Hepatic stellate cell (primary cell): ENCODE data around the gene GSTA4.

ENCODE experiments used
- DNase-seq: peaks from one replicate; pipeline ENCODE4 v3.0.0; 2011; ENCODE audit warnings: low spot score

Gene GSTA4, protein sequence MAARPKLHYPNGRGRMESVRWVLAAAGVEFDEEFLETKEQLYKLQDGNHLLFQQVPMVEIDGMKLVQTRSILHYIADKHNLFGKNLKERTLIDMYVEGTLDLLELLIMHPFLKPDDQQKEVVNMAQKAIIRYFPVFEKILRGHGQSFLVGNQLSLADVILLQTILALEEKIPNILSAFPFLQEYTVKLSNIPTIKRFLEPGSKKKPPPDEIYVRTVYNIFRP

GRCh38 chr6:52995089-52995912 lies at the start of gene GSTA4:
TSS of gene GSTA4 (minus strand) at chr6:52995284. CDS start at chr6:52994243, 1,041 bp downstream.
- peak; percentile 90 for DNase-seq

- no peak for DNase-seq
These were observed 49.5 kb upstream of the GSTA4 start for GRCh38 chr6:53044572-53044971.

DNA sequence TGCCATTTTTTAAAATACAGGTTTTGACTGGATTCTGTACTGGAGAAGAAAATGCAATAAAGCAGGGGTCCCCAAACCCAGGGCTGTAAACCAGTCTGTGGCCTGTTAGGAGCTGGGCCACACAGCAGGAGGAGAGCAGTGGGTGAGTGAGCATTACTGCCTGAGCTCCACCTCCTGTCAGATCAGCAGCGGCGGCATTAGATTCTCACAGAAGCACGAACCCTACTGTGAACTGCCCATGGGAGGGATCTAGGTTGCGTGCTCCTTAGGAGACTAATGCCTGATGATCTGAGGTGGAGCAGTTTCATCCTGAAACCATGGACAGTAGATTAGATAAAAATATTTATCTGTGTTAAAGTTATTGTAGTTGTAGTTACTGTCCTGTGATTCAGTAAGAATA lies 49.0 kb upstream of the GSTA4 start:
- no peak for DNase-seq

- peak; percentile 40 for DNase-seq
These were observed 48.5 kb upstream of the GSTA4 start for GRCh38 chr6:53043581-53043980.

GRCh38 chr6:53042112-53042511 lies 47.0 kb upstream of the GSTA4 start:
- DNase-seq = peak; percentile 37

DNA sequence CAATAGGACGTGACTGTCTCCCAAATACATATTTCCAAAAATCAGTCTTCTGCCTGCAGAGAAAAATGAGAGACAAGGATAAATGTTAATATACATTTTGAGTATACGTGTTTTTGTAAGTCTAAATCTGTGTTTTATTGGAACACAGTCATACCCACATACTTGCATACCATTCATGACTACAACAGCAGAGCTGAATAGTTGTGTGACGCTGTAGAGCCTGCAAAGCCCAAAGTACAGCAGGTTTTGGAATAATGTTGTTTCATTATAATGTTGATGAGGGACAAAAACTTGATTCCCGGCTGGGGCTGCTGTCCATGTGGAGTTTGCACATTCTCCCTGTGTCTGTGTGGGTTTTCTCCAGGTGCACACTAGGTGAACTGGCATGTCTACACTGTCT lies 46.3 kb upstream of the GSTA4 start:
- peak; percentile 26 for DNase-seq

- DNase-seq = no peak
These were observed 43.5 kb upstream of the GSTA4 start for GRCh38 chr6:53038596-53038995.

DNA sequence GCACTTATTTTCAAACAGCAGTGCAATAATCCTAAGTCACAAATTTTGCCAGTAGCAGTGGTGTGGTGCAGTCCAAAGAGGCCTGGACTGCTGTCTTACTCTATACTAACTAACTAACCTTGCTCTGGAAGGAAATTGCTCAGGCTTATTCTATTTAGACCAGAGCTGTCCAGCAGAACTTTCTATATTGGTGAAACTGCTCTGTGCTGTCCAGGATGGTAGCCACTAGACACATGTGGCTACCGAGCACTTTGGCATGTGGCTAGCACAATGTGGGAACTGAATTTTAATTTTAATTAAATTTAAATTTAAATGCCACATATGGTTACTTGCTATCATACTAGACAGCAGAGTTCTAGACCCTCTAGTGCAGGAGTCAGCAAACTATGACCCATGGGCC lies 43.1 kb upstream of the GSTA4 start:
- DNase-seq = no peak

DNA sequence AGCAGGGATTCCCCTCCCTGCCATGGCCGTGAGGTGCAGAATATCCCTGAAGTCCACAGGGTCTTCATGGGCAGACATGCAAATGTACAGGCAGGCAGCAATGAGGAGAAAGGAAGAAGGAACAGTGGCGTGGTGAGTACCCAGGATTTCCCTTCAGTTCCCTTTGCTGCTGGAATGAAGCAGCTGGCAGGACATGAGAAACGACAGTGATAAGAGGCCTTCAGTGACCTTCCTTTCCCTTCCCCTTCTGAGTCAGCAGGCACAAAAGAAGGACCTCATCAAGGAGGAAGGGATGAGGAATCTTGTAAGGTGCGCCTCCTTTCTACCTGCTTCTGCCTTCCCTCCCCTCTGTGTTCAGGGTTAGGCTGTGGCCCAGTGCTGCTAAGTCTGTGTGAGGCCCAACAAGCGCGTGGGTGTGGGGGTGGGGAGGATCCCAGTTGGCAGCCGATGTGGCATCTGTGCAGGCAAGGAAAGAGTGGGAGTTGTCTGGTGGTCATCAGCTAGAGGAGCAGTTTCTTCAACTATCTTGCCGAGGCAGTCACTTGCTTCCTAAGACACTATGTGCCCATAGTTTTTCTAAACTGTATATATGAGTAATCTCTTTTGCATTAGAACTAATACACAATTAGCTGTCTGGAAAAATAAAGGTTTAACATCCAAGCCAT lies 40.6 kb upstream of the GSTA4 start:
- no peak for DNase-seq

DNA sequence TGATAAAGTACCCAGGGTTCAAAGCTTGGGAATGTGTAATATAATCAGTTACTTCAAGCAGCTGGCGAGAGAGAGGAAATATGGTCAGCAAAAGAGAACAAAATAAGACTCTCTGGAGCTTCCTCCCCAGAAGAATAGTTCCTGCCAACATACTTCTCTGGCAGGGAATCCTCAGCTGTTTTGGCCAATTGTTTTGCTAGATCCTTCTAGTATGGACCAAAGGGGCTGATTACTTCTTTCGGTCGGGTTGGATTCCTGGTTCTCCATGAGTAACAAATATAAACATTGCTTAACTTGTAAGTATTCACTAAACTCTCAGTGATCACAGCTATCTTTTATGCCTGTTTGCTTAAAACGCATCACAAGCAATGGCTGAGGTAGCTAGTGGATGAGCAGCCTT lies 38.7 kb upstream of the GSTA4 start:
- peak; percentile 22 for DNase-seq

GRCh38 chr6:53032849-53033248 lies 37.8 kb upstream of the GSTA4 start:
- DNase-seq = no peak

DNA sequence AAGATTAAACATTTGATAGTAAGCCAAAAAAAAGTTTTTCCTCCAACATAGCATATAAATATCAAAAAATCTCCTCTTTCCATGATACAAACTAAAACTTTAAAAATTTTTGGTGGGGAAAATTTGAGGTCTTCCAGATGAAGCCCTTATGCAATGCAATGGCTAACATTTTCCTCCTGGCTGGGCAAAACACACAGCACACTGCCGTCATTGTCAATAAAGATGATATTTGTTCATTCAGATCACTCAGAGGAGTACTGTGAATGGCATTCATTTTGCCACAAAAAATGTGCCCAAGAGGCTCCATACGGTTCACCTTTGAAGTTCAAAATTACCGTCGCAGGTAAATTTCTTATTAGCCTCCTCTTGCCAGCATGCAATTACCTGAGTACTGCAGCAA lies 36.2 kb upstream of the GSTA4 start:
- DNase-seq = no peak

DNA sequence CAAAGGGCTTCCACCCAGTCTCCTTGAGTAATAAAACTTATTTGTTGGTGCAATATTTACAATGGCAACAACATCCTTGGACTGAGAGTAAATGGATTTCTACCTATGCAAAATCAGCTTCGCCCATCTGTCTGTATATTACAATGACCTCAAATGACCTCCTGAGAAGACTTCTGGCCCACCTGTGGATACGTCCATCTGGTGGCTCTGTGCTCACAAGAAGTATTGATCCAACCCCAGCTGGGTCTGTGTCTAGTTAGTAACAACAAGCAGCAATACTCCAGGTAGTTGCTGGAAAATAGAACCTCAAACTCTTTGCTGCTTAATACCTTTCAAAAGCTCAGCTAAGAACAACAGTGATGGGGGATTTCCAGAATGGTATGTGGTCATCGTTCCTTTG lies 34.7 kb upstream of the GSTA4 start:
- DNase-seq = no peak

- DNase-seq = no peak
These were observed 34.2 kb upstream of the GSTA4 start for GRCh38 chr6:53029257-53029656.

GRCh38 chr6:53028467-53028866 lies 33.4 kb upstream of the GSTA4 start:
- no peak for DNase-seq

DNA sequence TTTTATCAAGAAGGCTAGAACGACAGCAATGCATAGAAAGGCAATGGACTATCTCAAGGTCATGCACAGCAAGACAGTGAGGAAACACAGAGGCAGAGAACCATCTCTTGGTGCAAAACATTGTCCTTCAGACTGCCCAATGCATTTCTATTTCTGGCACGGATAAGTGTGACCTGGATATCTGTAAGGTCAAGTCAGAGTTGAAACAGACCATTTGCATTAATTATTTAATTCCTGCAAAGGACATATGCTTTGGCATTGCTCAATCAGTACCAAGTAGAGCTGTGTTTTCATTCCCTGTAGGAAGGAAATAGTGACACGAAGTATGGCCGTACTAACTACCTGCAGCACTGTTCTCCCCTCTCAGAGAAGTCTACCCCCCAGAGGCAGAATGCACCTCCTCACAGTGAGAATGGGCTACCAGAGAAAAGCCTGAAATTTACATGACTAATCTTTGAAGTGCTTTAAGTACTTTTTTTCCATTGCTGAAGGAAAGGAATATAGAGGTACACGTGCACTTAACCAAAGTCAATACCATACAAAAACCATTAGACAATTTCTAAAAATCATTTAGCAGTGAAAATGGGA lies 32.1 kb upstream of the GSTA4 start:
- no peak for DNase-seq

DNA sequence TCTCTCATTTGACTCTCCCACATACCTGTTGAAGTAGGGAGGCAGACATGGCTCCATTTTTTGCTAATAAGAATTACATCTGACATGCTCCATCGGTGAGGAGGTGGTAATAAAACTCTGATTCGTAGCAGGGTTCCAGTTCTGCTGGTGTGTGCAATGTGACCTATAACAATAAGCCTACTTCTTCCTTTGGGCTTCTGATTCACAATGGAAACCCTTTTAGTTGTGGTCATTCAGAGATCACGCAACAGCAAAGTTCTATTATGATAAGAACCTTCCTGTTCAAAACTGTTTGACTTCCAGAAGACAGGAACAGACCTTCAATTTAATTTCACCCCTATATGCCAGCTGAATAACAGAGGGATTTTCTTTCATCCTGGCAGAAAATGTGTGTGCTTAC lies 31.4 kb upstream of the GSTA4 start:
- no peak for DNase-seq

- DNase-seq = no peak
These were observed 28.2 kb upstream of the GSTA4 start for GRCh38 chr6:53023323-53023722.

DNA sequence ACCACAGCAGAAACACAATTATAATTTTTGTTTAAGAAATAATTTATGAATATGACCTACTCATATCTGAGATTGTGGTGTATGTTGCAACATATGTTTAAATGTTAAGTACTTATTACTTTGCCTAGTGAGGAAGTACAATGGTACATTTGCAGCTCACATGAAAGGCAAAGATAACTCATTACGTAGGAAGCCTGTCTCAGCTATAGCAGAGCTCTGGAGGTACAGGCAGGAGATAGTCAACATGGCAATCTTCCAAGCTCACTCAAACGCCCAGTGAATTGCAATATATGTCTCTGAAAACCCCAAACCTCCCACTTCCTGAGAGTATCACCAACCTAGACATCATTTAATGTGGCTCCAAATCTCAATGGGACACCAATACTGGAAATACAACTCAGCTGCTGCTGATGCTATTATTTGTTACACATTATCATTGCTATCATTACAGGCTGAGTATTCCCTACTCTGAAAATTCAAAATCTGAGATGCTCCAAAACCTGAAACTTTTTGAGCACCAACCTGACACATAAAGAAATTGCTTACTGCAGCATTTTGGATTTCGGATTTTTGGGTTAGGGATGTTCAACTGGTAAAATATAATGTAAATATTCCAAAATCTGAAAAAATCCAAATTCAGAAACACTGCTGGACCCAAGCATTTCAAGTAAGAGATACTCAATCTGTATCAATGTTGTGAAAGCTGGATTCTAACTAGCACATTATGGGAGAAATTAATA lies 25.1 kb upstream of the GSTA4 start:
- no peak for DNase-seq

DNA sequence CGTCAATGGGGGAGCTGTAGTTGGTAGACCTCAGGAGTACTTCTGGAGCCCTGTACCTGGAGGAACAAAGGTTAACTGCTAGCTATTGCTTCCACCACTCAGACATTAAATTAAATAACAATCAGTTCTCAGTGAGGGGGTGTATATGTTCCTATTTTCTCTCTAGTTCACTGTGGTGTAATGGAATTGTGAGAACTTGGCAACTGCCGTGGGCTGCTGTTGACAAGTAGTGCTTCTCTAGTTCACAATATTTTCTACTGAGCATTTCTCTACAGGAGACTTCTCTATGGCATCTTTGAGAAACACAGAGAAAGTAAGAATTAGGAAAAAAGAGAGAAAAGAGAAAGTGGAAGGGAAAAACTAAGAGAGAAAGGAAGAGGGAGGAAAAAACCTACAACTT lies 23.4 kb upstream of the GSTA4 start:
- DNase-seq = no peak

DNA sequence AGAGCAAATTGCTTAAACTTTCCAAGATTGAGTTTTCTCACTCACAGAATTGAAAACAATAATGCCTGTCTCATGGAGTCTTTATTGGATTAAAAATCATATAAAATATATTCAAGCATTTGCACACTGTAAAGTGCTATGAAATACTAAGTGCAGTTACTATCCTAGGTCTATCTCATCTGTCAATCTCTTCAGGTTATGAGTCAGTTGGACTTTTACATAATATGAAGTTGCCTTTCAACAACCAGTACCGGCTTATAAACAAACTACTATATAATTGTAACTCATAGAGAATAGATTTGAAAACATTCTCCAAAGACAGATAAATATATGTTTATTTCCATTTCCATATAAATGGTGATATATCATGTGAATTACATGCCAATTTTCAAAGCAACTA lies 20.4 kb upstream of the GSTA4 start:
- no peak for DNase-seq

DNA sequence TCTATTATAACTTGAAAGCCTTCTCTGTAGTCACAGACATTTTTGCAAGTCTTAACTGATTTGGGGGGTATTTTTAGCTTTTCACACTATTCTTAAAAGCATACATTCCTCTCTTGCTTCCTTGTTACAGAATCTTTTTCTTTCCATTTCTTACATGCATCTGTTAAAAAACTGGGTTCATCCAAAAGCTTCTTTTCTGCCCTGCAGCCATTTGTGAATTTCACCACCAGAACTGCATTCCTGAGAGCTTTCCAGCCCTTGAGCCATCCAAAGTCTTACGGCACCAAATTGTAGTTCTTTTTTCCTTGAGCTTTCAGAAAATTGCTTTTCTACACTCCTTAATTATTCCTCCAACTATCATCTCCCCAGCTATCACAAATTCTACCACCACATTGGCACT lies 19.7 kb upstream of the GSTA4 start:
- no peak for DNase-seq
